ENCODE results near the gene TLX1.
"Not testable (repeated sequence)": the region's sequence is repeated elsewhere in the genome, so short reads cannot be mapped to it uniquely, and the experiment has no call there.

Gene TLX1

GRCh38 chr10:101154506-101154905 lies 23.4 kb downstream of the TLX1 start:
- not testable (repeated sequence) for DNase-seq

- DNase-seq = no peak
Observed at GRCh38 chr10:101155896-101156295, 24.8 kb downstream of the TLX1 start.

GRCh38 chr10:101157756-101158458 lies 26.8 kb downstream of the TLX1 start:
- DNase-seq = no peak

DNA sequence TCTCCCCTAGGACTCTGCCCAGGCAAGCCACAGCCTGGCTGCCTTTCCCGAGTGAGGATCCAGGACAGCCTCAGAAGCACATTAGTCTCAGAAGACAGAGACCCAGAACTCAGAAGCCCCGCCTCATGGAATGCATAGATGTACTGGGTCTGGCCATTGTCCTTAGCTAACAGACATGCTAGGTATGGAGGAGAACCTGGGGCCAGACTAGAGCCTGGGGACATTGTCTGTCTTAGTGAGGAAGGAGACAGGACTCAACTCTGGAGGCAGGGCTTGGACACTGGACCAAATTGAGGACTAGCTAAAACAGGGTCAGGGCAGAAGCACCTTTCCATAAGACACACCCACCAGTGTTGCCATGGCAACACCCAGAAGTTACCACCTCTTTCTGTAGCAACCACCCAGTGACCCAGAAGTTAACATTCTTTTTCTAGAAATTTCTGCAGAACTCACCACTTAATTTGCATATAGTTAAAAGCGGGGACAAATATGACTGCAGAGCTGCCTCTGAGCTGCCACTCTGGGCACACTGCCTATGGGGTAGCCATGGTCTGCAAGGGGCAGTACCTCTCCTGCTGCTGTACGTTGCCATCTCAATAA lies 27.5 kb downstream of the TLX1 start:
- no peak for DNase-seq

GRCh38 chr10:101161494-101162299 lies 30.6 kb downstream of the TLX1 start:
- peak; percentile 80 for DNase-seq

- no peak for DNase-seq
Observed at GRCh38 chr10:101162677-101163076, 31.6 kb downstream of the TLX1 start.

DNA sequence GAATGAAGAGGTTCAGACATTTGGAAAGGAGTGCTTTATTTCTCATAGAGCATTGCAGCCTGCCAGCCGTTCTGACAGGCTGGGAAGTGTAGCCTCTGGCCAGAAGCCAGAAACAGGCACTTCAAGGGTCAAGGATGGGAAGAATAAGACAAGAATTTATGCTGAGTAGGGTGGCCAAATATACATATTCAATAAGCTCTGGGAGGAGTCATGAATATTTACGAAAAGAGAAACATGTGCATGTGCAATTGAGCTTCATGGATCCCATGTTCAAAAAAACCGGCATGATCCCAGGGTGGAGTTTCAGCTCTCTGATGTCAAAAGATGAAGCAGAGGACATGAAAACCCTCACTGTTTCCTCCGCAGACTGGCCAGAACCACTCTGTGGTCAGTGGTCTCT lies 32.9 kb downstream of the TLX1 start:
- no peak for DNase-seq

GRCh38 chr10:101165736-101166135 lies 34.6 kb downstream of the TLX1 start:
- DNase-seq = no peak

GRCh38 chr10:101166430-101166829 lies 35.3 kb downstream of the TLX1 start:
- DNase-seq = no peak

DNA sequence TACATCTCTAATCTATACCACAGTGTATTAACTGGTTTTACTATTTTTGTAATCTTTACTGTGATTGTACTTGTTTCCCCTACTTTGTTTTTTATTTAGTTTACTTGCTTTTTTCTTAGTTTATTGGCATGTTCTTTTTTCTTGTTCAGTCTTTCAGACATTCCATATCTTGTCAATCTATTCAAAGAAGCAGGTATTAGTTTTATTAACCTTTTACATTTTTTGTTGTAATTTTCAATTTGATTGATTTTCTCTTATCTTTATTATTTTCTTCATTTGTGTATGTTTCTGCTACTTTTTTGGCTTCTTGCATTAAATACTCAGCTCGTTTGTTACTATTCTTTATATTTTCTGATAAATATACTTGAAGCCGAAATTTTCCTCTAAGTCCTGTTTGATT lies 41.6 kb downstream of the TLX1 start:
- no peak for DNase-seq

- no peak for DNase-seq
Observed at GRCh38 chr10:101174319-101174718, 43.2 kb downstream of the TLX1 start.

DNA sequence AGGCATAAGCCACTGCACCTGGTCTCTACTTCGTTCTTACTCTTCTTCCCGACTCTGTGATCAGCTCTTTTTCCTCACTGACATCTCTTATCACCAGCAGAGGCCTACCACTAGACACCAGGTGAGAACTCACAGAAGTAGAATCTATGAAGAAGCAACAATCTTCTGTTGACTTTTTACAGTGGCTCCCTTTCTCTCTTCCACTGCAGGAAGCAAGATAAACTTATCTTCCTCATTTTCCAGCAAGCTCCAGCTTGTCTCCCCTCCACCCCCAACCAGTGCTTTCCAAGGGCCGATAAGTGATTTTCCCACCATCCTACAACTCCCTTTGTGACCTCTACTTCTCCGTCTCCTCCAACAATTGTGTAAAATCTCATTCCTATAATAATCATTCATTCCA lies 45.5 kb downstream of the TLX1 start:
- DNase-seq = no peak

DNA sequence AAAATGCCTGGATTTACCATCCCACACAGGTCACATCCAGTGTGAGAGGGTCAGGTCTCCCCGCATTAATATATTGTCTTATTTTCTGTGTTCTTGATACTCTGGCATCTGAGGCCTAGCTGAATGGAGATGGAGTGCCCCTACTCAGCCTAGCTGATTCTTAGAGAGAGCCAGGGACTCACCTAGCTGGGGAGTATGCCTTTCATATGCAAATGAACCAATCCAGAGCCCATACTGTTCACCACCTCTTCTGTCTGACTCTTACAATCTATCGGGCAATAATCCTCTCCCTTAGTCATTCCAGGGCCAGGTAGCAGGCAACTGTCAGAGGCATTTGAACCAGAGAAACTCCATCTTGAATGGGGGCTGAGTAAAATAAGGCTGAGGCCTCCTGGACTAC lies 51.8 kb downstream of the TLX1 start:
- no peak for DNase-seq

DNA sequence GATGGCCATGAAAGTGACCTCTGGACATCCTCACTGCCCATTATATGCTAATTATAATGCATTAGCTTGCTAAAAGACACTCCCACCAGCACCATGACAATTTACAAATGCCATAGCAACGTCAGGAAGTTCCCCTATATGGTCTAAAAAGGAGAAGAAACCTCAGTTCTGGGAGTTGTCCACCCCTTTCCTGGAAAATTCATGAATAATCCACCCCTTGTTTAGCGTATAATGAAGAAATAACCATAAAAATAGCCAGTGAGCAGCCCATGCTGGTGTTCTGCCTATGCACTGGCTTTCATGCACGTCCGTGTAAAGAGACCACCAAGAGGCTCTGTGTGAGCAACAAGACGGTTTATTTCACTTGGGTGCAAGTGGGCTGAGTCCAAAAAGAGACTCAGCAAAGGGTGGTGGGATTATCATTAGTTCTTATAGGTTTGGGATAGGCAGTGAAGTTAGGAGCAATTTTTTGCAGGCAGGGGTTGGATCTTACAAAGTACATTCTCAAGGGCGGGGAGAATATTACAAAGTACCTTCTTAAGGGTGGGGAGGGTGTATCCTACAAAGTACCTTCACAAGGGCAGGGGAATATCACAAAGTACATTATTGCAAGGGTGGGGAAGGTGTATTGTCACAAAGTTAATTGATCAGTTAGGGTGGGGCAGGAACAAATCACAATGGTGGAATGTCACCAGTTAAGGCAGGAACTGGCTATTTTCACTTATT lies 52.5 kb downstream of the TLX1 start:
- DNase-seq = no peak

Data from stimulated activated CD8-positive, alpha-beta memory T cell treated with anti-CD3 and anti-CD28 coated beads, Interleukin-4, amount 100 ng/mL, for 48 hours (primary cell).